HEK293 (cell line): Measurements from ENCODE around the gene ADH4.

ENCODE experiments used
- ZNF146 ChIP-seq: fragments of 450-650 bp; formaldehyde crosslinking; IDR thresholded peaks from 2 replicates; pipeline ENCODE4 v1.5.1; 2016; ENCODE audit warnings: missing biosample characterization, missing genetic modification characterization
- TF ChIP-seq, protein P1 (sequence below): fragments of 450-650 bp; formaldehyde crosslinking; IDR thresholded peaks from 2 replicates; pipeline ENCODE4 v1.5.1; 2016; ENCODE audit warnings: missing biosample characterization, missing genetic modification characterization

DNA sequence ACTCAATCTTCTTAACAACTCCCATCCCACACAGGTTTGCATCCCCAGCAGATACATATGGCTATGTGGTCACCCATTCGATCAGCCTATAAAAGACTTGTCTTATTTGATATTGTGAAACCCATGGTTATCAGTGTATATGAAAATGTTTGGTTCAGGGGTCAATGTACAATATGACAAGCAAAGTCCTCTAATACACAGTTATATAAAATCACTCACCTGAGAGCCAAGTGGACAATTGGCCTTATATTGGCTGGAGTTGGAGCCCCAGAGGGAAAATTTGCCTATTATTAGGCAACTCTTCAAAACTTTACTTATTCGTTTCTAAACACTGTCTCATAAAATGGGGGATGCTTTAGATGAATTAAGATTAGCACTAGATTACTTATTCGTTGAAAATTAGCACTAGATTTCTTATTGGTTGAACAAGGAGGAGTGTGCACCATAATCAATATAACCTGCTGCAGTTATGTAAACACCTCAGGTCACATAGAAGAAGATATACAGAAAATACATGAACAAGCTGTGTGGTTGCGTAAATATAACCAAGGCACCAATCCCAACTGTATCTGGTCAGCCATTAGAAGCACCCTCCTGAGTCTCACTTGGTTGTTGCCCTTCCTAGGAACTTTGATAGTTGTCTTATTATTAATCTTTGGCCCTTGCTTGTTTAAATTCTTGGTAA lies 10.7 kb upstream of the ADH4 start:
- TF ChIP-seq ZNF146 (tag by site-specific recombination): no peak
- TF ChIP-seq, protein P1, sequence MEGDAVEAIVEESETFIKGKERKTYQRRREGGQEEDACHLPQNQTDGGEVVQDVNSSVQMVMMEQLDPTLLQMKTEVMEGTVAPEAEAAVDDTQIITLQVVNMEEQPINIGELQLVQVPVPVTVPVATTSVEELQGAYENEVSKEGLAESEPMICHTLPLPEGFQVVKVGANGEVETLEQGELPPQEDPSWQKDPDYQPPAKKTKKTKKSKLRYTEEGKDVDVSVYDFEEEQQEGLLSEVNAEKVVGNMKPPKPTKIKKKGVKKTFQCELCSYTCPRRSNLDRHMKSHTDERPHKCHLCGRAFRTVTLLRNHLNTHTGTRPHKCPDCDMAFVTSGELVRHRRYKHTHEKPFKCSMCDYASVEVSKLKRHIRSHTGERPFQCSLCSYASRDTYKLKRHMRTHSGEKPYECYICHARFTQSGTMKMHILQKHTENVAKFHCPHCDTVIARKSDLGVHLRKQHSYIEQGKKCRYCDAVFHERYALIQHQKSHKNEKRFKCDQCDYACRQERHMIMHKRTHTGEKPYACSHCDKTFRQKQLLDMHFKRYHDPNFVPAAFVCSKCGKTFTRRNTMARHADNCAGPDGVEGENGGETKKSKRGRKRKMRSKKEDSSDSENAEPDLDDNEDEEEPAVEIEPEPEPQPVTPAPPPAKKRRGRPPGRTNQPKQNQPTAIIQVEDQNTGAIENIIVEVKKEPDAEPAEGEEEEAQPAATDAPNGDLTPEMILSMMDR: no peak
